GM19043 (cell line): ENCODE measurements around the gene PLCD1.
A peak's percentile ranks its signal among the peaks of the same experiment; 100 is the strongest.
"Not testable (repeated sequence)": the region's sequence is repeated elsewhere in the genome, so short reads cannot be mapped to it uniquely, and the experiment has no call there.

Source experiments
- ATAC-seq: cut with Tn5 transposase; IDR thresholded peaks from one replicate; pipeline ENCODE4 v1.9.1; 2021; ENCODE audit warnings: low read depth; ENCODE audit not compliant: unreplicated experiment

Gene PLCD1

DNA sequence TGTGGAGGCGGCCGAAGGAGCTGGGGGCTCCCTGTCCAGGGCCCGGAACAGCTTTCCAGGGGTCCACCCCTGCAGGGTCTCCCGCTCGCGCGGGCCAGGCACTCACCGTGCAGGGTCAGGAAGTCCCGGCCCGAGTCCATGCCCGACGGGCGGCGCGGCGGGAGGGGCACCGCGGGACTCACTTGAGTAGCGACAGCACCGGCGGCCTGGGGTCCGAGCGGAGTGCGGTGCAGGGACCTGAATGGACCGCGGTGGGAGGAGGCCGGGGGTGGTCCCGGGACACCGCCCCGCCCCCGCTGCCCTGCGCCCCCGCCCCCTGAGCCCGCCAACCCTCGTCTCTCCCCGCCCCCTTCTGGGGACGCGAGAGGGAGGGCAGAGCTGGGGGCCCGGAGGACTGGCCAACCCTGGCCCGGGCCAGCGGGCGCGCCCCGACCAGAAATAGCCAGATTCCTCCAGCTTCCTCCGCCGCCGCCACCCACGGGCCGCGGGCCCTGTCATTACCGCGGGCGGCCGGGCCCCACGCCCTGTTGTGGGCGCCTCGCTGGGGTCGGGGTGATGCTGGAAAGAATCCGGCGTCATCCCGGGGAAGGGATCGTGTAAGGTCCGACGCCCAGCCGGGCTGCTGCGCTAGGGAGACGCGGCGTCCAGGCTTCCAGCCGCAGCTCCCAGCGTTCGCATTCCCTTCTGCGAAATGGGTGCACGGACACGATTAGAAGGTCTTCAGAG is at the start of gene PLCD1:
TSS of gene PLCD1 (minus strand) at position 243 of the 726 bp plus-strand sequence. CDS start at position 140, 103 bp downstream.
- no peak for ATAC-seq

DNA sequence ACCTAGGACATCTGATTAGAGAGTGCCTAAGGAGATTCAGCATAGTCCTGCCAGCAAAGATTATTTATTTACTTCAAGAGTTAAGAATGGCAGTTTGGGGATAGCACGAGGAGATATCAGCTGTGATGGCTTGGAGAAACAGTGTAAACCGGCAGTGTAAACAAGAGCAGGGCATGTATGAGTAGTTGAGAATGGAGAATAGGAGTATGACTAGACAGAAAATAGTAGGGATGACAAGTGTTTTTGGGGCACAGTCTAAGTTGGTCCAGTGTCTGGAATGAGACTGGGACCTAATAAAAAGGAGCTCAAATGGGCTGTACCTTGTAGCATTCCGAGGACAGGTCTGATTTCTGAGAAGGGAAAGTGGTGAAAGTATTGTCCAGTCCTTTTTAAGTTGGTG is 47.6 kb upstream of the PLCD1 start:
- ATAC-seq = not testable (repeated sequence)

DNA sequence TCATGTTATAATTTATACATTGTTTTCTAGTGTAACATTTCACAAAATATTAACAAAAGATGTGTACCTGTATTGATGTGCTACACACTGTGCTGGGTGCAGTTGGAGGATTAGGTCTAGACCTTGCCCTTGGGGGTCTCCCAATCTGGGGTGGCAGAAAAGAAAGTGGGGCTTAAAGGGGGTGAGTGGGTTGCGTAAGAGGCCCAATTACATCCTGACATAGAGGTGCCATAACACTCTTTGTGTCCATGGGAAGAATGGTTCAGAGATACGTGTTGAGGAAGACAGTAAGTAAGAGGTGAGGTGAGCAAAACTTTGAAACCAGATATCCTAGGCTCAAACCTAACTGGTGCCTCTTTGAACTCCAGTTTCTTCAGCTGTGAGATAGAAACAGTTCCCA is 40.6 kb upstream of the PLCD1 start:
- ATAC-seq = no peak

DNA sequence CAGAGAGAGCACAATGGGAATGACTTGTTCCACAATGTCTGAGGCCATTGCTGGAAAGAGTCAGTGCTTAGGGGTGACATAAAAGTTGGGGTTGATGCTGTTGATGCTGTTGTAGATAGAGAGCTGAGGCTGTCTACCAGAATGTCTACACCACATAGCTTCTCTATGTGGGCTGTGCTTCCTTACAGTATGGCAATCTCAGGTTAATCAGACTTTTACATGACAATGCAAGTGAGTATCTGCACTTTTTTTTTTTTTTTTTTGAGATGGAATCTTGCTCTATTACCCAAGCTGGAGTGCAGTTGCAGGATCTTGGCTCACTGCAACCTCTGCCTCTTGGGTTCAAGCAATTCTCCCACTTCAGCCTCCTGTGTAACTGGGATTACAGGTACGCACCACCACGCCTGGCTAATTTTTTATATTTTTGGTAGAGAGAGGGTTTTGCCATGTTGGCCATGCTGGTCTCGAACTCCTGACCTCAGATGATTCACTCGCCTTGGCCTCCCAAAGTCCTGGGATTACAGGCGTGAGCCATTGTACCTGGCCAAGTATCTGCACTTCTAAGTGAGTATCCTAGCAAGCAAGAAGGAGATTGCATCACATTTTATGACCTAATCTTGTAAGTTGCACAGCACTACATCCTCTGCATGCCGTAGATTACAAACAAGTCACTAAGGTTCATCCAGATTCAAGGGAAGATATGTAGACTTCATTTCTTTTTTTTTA is 38.2 kb upstream of the PLCD1 start:
- ATAC-seq = no peak

DNA sequence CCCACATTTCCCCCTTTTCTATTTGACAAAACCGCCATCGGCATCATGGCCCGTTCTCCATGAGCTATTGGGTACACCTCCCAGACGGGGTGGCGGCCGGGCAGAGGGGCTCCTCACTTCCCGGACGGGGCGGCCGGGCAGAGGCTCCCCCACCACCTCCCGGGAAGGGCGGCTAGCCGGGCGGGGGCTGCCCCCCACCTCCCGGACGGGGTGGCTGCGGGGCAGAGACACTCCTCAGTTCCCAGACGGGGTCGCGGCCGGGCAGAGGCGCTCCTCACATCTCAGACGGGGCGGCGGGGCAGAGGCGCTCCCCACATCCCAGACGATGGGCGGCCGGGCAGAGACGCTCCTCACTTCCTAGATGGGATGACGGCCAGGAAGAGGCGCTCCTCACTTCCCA is 35.0 kb upstream of the PLCD1 start:
- ATAC-seq = not testable (repeated sequence)

DNA sequence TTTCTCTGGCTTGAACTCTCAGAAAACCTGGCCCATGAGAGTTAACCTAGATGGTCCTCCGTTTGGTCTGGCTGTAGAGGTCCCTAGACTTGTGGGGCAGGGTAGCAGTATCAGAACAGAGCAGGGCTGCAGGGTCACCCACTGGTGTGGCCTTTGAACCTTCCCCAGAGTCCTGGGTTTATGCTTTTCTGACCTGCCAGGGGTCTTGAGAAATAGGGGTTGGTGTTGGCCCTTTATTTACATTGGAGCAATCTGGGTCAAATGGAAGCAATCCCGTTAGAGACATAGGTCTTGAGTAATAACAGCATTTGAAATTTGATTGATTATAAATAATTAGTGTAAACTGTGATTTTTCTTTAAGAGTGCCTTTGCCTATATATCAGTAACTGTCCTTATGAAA is 33.4 kb upstream of the PLCD1 start:
- ATAC-seq = no peak

DNA sequence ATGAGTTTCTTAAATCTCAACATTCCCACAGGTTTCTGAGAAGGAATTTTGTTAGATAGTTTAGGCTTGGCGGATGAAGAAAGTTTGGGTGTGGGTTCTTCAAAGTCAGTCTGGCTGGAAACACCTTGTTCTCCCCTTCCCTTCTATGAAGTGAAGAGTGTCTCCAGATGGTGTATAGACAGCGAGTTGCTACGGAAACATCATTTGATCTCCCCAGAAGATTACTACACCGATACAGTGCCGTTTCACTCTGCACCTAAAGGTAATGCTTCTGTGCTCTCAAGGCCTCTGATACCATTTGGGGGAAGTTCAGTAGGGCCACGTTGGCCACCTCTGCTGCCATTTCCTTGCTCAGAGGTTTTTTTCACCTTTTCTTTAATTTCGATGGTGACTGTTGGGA is 30.1 kb upstream of the PLCD1 start:
- no peak for ATAC-seq

DNA sequence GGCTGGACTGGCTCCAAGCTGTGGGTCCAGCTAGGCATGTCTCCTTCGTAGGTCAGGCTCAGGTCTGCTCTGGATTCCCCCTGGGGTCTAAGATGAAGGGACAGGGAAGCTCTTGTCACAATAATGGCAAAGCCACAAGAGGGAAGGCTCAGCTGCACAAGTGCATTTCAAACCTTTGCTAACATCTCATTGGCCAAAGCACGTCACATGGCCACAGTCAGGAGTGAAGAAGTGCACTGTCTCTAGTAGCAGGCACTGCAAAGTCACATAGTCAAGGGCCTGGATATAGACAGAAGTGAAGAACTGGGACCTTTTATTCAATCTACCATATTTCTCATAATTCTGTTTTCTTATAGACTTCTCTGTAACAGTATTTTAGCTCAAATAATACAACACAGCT is 29.7 kb upstream of the PLCD1 start:
- ATAC-seq = no peak

DNA sequence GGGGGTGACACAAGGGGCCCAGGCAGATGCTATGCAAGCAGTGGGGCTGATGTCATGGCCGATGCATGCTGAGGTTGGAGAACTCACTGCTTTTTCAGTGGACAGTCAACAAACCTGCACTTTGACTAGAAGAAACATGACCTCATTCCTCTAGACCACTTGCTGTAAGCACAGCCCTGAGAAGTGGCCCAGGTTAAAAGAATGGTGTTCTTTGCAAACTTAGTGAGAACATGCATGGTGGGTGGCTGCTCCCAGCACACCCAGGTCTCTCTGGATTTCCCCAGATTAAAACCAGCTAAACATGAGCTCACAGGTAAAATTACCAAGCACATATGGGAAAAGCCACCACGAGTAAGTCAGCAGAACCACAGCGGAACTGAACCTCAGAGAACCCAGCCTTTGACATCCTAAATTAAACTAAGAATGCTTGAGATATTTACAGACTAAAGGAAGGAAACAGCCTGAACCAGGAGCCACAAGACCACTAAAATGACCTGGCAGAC is 25.1 kb upstream of the PLCD1 start:
- ATAC-seq = no peak

DNA sequence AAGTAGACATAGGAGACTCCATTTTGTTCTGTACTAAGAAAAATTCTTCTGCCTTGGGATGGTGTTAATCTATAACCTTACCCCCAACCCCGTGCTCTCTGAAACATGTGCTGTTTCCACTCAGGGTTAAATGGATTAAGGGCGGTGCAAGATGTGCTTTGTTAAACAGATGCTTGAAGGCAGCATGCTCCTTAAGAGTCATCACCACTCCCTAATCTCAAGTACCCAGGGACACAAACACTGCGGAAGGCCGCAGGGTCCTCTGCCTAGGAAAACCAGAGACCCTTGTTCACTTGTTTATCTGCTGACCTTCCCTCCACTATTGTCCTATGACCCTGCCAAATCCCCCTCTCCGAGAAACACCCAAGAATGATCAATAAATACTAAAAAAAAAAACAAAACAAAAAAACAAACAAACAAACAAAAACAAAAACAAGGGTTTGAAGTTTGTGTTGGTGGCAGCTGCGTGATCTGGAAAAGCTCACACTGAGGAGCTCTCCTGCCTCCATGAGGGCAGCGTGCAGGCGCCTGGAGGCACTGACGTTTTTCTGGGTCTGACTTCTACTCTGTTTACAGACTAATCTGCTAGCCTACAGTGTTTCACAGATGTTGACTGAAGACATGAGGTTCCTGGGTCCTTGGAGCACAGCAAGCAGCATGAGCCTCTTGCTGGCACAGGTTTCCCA is 24.5 kb upstream of the PLCD1 start:
- not testable (repeated sequence) for ATAC-seq

DNA sequence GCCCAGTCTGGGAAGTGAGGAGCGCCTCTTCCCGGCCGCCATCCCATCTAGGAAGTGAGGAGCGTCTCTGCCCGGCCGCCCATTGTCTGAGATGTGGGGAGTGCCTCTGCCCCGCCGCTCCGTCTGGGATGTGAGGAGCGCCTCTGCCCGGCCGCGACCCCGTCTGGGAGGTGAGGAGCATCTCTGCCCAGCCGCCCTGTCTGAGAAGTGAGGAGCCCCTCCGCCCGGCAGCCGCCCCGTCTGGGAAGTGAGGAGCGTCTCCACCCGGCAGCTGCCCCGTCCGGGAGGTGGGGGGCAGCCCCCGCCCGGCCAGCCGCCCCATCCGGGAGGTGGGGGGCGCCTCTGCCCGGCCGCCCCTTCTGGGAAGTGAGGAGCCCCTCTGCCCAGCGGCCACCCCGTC is 23.8 kb upstream of the PLCD1 start:
- not testable (repeated sequence) for ATAC-seq

DNA sequence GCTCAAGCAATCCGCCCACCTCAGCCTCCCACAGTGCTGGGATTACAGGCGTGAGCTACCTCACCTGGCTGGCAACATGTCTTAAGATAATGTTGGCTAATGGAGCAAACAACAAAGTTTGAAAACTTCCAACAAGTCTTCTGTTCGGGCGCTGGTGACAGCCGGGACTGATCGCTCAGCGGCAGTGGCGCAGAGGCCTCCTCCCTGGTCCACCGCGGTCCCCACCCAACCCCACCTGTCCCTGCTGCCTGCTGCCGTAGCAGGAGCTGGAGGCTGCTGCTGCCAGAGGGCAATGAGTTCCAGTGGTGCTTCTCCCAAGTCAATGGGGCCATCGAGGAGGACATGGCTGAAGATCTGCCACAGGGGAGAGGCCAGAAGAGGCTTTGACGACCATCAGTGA is 21.7 kb upstream of the PLCD1 start:
- no peak for ATAC-seq

DNA sequence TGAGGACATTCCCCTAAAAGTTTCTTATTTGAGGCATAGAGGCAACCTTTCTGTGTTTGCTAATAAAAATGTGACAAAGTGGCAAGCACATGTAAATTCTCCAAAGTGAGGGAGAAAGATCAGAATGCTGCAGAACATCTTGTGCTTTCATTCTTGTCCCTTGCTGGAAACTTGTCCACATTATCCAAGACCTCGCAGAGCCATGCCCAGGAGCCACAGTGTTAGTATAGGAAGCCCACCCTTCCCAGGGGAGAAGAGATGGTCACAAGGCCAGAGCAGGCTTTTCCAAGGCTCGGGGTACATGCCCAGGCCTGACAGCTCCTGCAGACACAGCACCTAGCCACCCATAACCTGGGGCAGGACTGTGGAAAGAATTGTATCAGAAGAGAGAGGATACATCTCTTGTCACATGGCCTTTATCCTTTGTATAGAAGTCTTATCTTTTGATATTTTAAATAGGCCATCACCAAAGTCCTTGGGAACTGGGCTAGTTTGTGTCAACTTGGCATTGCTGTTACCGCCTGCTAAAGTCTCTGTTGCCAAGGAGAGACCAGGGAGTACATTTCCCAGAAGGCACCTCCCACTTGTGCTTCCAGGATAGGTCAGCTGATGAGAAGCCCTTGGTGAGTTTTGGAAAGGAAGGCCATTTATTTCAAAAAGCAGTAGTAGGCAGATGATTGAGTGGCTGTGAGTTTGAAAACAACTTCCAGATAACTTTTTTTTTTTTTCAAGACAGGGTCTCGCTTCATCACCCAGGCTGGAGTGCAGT is 20.1 kb upstream of the PLCD1 start:
- no peak for ATAC-seq

DNA sequence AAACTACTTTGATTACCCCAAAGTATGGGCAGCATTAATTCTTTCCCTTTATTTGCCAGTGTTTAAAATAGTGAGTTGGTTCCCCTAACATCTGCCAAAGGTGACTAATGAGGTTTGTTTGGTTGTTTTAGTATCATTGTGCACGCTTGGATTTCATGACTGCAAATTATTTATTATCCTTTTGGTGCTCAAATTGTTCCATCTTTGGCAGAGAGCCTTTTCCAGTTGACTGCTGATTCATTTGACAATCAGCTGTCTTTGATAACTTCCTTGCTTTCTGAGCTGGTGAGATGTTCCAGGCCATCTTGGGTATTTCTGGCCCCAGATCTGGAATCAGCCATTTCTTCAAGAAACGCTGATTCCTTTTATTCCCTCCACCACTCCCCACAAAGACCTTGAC is 18.5 kb upstream of the PLCD1 start:
- no peak for ATAC-seq

DNA sequence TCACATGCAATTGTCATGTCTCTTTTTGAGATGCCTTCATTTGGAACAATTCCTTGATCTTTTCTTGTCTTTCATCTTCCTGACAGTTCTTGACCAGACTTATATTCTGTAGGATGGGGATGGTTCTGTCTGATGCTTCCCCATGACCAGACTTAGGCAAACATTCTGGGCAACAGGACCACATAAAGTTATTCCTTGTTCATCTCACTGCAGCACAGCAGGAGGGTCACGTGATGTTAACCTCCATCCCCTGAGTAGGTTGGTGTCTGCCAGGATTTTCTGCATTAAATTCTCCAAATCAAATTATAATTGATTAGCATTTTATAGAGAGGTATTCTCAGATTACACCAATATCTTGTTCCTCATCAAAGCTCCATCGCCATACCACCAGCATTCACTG is 17.4 kb upstream of the PLCD1 start:
- ATAC-seq = no peak

DNA sequence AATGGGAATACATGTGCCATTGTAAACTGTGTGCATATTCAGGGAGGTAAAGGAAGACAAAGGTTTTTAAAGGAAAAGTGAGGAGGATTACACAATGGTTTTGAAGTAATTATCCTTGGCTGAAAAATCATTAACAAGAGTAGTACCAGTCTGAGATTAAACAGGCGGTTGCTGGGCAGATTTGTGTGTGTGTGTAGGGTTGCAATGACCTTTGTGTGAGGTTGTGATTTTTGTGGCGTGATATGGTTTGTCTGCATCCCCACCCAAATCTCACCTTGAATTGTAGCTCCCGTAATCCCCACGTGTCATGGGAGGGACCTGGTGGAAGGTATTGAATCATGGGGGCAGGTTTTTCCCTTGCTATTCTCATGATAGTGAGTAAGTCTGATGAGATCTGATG is 16.6 kb upstream of the PLCD1 start:
- ATAC-seq = no peak

DNA sequence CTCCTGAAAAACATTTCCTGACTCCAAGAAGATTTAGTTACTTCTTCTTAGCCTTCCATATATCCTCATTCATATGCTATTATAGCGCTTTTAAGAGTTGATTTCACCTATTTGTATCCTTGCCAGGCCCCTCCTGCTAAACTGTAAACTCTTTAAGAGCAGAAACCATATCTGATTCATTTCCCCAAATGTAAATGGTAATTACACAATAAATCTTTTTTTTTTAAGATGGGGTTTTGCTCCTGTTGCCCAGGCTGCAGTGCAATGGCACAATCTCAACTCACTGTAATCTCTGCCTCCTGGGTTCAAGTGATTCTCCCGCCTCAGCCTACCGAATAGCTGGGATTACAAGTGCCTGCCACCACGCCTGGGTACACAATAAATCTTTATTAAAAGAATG is 14.0 kb upstream of the PLCD1 start:
- ATAC-seq = no peak

DNA sequence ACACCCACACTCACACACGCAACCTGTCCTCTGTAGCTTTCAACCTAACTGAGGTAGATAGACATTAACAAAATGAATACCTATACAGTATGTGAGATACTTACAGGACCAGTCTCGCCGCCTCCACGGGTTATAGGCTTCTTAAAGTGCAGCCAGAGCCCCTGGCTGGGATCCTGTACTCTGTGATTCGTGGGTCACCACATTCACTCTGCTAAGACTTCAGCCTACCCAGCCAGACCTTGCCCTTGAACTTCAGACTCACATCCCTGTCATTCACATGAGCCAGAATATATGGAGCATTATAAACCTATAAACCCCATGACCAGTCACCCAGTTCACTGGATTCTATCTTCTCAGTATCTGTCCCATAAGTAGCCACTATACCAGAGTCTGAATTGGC is 11.0 kb upstream of the PLCD1 start:
- no peak for ATAC-seq

DNA sequence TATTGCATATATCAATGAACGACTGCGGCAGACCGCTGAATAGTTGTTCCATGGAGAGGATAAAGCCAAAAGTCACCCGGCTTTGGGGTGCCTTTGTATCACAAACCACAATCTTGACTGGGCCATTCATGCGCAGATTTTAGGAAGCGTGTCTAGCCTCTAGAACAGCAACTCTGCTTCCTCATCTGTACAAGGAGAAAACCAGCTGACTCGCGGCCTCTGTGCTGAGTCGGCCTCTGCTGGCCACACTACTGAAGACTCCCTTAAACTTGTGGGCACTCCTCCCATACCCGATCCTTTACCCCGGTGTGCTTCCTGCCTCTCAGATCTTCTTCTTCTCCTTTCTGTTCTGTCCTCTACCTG is 10.4 kb upstream of the PLCD1 start:
- peak; percentile 56 for ATAC-seq

DNA sequence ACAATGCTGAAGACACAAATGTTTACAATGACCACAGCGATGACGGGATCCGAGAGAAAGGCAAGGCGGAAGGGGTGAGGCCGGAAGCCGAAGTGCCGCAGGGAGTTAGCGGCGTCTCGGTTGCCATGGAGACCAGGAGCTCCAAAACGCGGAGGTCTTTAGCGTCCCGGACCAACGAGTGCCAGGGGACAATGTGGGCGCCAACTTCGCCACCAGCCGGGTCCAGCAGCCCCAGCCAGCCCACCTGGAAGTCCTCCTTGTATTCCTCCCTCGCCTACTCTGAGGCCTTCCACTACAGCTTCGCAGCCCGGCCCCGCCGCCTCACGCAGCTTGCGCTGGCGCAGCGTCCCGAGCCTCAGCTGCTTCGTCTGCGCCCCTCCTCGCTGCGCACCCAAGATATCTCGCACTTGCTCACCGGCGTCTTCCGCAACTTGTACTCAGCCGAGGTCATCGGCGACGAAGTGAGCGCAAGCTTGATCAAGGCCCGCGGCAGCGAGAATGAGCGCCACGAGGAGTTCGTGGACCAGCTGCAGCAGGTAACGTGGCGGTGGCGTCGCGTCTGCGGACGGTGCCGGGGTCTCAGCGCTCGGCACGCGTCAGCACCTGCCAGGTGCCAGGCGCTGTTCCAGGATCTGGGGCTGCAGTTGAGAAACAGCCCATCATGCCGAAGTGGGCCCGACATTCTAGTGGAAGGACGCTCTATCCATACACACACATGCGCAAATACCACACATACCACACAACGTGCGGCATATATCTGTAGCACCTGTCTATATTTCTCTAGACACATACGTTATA is 9.9 kb upstream of the PLCD1 start, which contains the start of gene DLEC1:
TSS of gene DLEC1 (plus strand) at position 108 of the 798 bp plus-strand sequence. CDS start at position 126, 18 bp downstream.
- peak; percentile 82 for ATAC-seq
